Stimulated activated CD4-positive, alpha-beta T cell treated with anti-CD3 and anti-CD28 coated beads, Interleukin-12 subunit alpha, Interleukin-12 subunit beta, amount 100 ng/mL, for 48 hours (primary cell): ENCODE results near the gene PRAC2.
A peak's percentile ranks its signal among the peaks of the same experiment; 100 is the strongest.

Experiments used
- DNase-seq, 3 donors: peaks; one replicate each; pipeline ENCODE4 v3.0.0-alpha.2; 2020; ENCODE audit warnings: low read depth in 2 of 3, low spot score in 1 of 3

Gene PRAC2

GRCh38 chr17:48720266-48721008 lies 2.5 kb upstream of the PRAC2 start:
- no peak for DNase-seq

- no peak for DNase-seq
These were observed 2.0 kb upstream of the PRAC2 start for GRCh38 chr17:48721009-48721402.

- DNase-seq, result no peak
These were observed 631 bp upstream of the PRAC2 start, which contains the start of gene PRAC1 for GRCh38 chr17:48722201-48722907. Gene PRAC1, minus strand, starts transcription at chr17:48722518. Its CDS starts 126 bp downstream, at chr17:48722392.

GRCh38 chr17:48723423-48724250 lies 652 bp downstream of the PRAC2 start:
- no peak for DNase-seq

GRCh38 chr17:48724251-48725003 lies 1.4 kb downstream of the PRAC2 start:
- DNase-seq, result peak; percentile 64 to 79 (median 75)

- no peak for DNase-seq
These were observed 2.0 kb downstream of the PRAC2 start for GRCh38 chr17:48725004-48725287.

- no peak for DNase-seq
These were observed 2.5 kb downstream of the PRAC2 start for GRCh38 chr17:48725288-48726064.

- DNase-seq, result no peak
These were observed 3.3 kb downstream of the PRAC2 start for GRCh38 chr17:48726114-48726915.

GRCh38 chr17:48726916-48727286 lies 3.9 kb downstream of the PRAC2 start:
- no peak for DNase-seq

- DNase-seq, result no peak
These were observed 4.6 kb downstream of the PRAC2 start for GRCh38 chr17:48727415-48728175.

GRCh38 chr17:48728232-48729231 lies 5.5 kb downstream of the PRAC2 start, which contains the start of gene HOXB13:
Gene HOXB13, minus strand, starts transcription at chr17:48728750. Its CDS starts 157 bp downstream, at chr17:48728593.
- DNase-seq, result peak in 2 of 3 donors; percentile 20 to 42

- DNase-seq, result no peak
These were observed 6.6 kb downstream of the PRAC2 start for GRCh38 chr17:48729335-48730239.

GRCh38 chr17:48730240-48730550 lies 7.2 kb downstream of the PRAC2 start:
- DNase-seq, result no peak

- no peak for DNase-seq
These were observed 8.4 kb downstream of the PRAC2 start for GRCh38 chr17:48731355-48731754.

- no peak for DNase-seq
These were observed 10.0 kb downstream of the PRAC2 start for GRCh38 chr17:48732688-48733629.
